ENCODE measurements around the gene GID4.

Gene GID4

GRCh38 chr17:18006495-18007239 is 32.5 kb upstream of the GID4 start:
- no peak for TF ChIP-seq FOXP2 (optimal IDR thresholded peaks at IDR 0.05; ENCODE audit: borderline replicate concordance, extremely low read depth, extremely low read length, insufficient read depth)
- no peak for TF ChIP-seq POLR2AphosphoS5 (IDR thresholded peaks at IDR 0.05; ENCODE audit: low read depth, low read length)
- TF ChIP-seq TAF1 (IDR thresholded peaks at IDR 0.05; ENCODE audit: borderline replicate concordance, insufficient read depth, low read length), result no peak
- no peak for TF ChIP-seq REST (IDR thresholded peaks at IDR 0.05; ENCODE audit: insufficient read depth in 1 of 2, low read depth in 2 of 2, low read length in 2 of 2)
- no peak for TF ChIP-seq SIN3A (IDR thresholded peaks at IDR 0.05; ENCODE audit: borderline replicate concordance, insufficient read depth, low read length)

- TF ChIP-seq REST (IDR thresholded peaks at IDR 0.05; ENCODE audit: insufficient read depth in 1 of 2, low read depth in 2 of 2, low read length in 2 of 2) (no peak), FOXP2 (optimal IDR thresholded peaks at IDR 0.05; ENCODE audit: borderline replicate concordance, extremely low read depth, extremely low read length, insufficient read depth) (no peak), TAF1 (IDR thresholded peaks at IDR 0.05; ENCODE audit: borderline replicate concordance, insufficient read depth, low read length) (no peak)
Observed at GRCh38 chr17:18008496-18009268, 30.5 kb upstream of the GID4 start.

GRCh38 chr17:18009609-18010420 is 29.4 kb upstream of the GID4 start:
- no peak for TF ChIP-seq FOXP2 (optimal IDR thresholded peaks at IDR 0.05; ENCODE audit: borderline replicate concordance, extremely low read depth, extremely low read length, insufficient read depth)
- TF ChIP-seq REST (IDR thresholded peaks at IDR 0.05; ENCODE audit: insufficient read depth in 1 of 2, low read depth in 2 of 2, low read length in 2 of 2), result no peak
- no peak for TF ChIP-seq TAF1 (IDR thresholded peaks at IDR 0.05; ENCODE audit: borderline replicate concordance, insufficient read depth, low read length)
- TF ChIP-seq SIN3A (IDR thresholded peaks at IDR 0.05; ENCODE audit: borderline replicate concordance, insufficient read depth, low read length), result no peak
- TF ChIP-seq POLR2AphosphoS5 (IDR thresholded peaks at IDR 0.05; ENCODE audit: low read depth, low read length), result no peak

GRCh38 chr17:18011286-18011685 is 27.9 kb upstream of the GID4 start:
- TF ChIP-seq POLR2AphosphoS5 (IDR thresholded peaks at IDR 0.05; ENCODE audit: low read depth, low read length) (no peak), TAF1 (IDR thresholded peaks at IDR 0.05; ENCODE audit: borderline replicate concordance, insufficient read depth, low read length) (no peak), FOXP2 (optimal IDR thresholded peaks at IDR 0.05; ENCODE audit: borderline replicate concordance, extremely low read depth, extremely low read length, insufficient read depth) (no peak)

GRCh38 chr17:18014006-18014405 is 25.2 kb upstream of the GID4 start:
- TF ChIP-seq SIN3A (IDR thresholded peaks at IDR 0.05; ENCODE audit: borderline replicate concordance, insufficient read depth, low read length) (no peak), POLR2AphosphoS5 (IDR thresholded peaks at IDR 0.05; ENCODE audit: low read depth, low read length) (no peak), TAF1 (IDR thresholded peaks at IDR 0.05; ENCODE audit: borderline replicate concordance, insufficient read depth, low read length) (no peak), REST (IDR thresholded peaks at IDR 0.05; ENCODE audit: insufficient read depth in 1 of 2, low read depth in 2 of 2, low read length in 2 of 2) (no peak), FOXP2 (optimal IDR thresholded peaks at IDR 0.05; ENCODE audit: borderline replicate concordance, extremely low read depth, extremely low read length, insufficient read depth) (no peak)
